HL-60 (cell line): ENCODE measurements around the gene CCDC69.

ENCODE experiments used
- DNase-seq, 2 experiments: peaks; one replicate each; pipeline ENCODE4 v3.0.0-alpha.2; 2010 to 2020; ENCODE audit warnings: low read depth in 1 of 2, low spot score in 1 of 2
- H3K27ac ChIP-seq: fragments of 250-450 bp; sonication (Bioruptor Pico); replicated peaks from 2 replicates; pipeline ENCODE4 v1.5.1; 2020; ENCODE audit warnings: mild to moderate bottlenecking, moderate library complexity
- H3K27me3 ChIP-seq: fragments of 250-450 bp; sonication (Bioruptor Pico); 2 replicates; pipeline ENCODE4 v1.5.1; 2021; ENCODE audit warnings: mild to moderate bottlenecking, moderate library complexity; ENCODE audit not compliant: insufficient read depth, poor library complexity, severe bottlenecking
- H3K4me3 ChIP-seq: replicated peaks from 2 replicates; pipeline ENCODE4 v1.5.1; 2011; ENCODE audit warnings: mild to moderate bottlenecking, control low read depth, low read length; ENCODE audit not compliant: insufficient read depth
- CTCF ChIP-seq: IDR thresholded peaks from one replicate; pipeline ENCODE4 v1.5.1; 2011; ENCODE audit warnings: low read length, control low read depth, inconsistent platforms; ENCODE audit not compliant: insufficient read depth
- GABPA ChIP-seq: IDR thresholded peaks from 2 replicates; pipeline ENCODE4 v1.6.1; 2012; ENCODE audit warnings: low read depth
- POLR2AphosphoS5 ChIP-seq: IDR thresholded peaks from 2 replicates; pipeline ENCODE4 v1.6.1; 2012; ENCODE audit warnings: low read depth
- SPI1 ChIP-seq: IDR thresholded peaks from 2 replicates; pipeline ENCODE4 v1.6.1; 2012; ENCODE audit warnings: low read depth, mild to moderate bottlenecking, borderline replicate concordance
- TF ChIP-seq, protein P1 (sequence below): IDR thresholded peaks from 2 replicates; pipeline ENCODE4 v1.6.1; 2012; ENCODE audit warnings: low read depth; ENCODE audit not compliant: insufficient replicate concordance

Gene CCDC69

DNA sequence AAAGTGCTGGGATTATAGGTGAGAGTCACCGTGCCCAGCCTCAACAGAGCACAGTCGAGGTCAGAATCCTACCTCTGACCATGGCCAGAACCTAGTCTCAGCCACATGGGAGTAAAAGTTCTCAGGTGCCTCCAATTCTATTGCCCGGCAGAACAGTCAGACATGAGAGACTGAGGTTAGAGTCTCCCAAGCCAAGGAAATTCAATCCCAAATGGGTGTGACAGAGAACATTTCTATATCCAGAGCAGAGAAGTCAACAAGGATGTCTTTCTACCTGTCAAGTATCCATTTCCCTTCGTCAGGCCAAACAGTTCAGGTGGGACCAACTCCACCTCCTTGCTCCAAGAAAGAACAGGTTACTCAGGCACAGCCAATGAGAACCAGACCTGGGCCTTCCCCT, 76.9 kb downstream of the CCDC69 start:
- H3K4me3 ChIP-seq = no peak overlapping the region
- TF ChIP-seq SPI1 = no peak
- no peak for TF ChIP-seq CTCF
- TF ChIP-seq GABPA = no peak
- TF ChIP-seq, protein P1, sequence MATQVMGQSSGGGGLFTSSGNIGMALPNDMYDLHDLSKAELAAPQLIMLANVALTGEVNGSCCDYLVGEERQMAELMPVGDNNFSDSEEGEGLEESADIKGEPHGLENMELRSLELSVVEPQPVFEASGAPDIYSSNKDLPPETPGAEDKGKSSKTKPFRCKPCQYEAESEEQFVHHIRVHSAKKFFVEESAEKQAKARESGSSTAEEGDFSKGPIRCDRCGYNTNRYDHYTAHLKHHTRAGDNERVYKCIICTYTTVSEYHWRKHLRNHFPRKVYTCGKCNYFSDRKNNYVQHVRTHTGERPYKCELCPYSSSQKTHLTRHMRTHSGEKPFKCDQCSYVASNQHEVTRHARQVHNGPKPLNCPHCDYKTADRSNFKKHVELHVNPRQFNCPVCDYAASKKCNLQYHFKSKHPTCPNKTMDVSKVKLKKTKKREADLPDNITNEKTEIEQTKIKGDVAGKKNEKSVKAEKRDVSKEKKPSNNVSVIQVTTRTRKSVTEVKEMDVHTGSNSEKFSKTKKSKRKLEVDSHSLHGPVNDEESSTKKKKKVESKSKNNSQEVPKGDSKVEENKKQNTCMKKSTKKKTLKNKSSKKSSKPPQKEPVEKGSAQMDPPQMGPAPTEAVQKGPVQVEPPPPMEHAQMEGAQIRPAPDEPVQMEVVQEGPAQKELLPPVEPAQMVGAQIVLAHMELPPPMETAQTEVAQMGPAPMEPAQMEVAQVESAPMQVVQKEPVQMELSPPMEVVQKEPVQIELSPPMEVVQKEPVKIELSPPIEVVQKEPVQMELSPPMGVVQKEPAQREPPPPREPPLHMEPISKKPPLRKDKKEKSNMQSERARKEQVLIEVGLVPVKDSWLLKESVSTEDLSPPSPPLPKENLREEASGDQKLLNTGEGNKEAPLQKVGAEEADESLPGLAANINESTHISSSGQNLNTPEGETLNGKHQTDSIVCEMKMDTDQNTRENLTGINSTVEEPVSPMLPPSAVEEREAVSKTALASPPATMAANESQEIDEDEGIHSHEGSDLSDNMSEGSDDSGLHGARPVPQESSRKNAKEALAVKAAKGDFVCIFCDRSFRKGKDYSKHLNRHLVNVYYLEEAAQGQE = no peak
- TF ChIP-seq POLR2AphosphoS5 = no peak
- H3K27ac ChIP-seq = no peak overlapping the region
- no peaks in the 10 kb centered on the region for H3K27me3 ChIP-seq
- no peak for DNase-seq

DNA sequence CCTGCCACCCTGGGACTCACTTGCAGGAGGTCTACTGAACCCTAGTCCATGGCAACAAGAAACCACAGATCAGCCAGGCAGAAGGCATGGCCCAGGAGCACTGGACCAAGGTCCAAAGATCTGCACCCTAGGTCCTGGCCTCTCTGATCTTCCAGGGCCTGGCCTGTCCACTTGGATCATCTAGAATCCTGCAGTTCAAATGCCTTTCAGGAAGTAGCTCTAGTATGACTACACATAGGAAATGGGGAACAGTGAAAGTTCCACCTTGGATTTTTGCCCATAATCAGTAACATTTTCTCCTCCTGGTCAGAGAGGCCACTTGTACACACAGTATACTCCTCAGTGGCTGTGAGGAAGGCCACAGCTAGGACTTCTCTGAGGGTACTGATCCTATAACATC, 77.8 kb downstream of the CCDC69 start:
- DNase-seq = no peak
- Histone ChIP-seq H3K27ac (no peak overlapping the region), H3K4me3 (no peak overlapping the region), H3K27me3 (no peaks in the 10 kb centered on the region)
- TF ChIP-seq CTCF (no peak), SPI1 (no peak), POLR2AphosphoS5 (no peak), GABPA (no peak)
- TF ChIP-seq, protein P1 = no peak

- Histone ChIP-seq H3K4me3 (no peak overlapping the region), H3K27me3 (no peaks in the 10 kb centered on the region), H3K27ac (no peak overlapping the region)
- no peak for DNase-seq
- TF ChIP-seq, protein P1 = no peak
- TF ChIP-seq CTCF = no peak
- TF ChIP-seq GABPA = no peak
- TF ChIP-seq POLR2AphosphoS5 = no peak
- TF ChIP-seq SPI1 = no peak
Measured at GRCh38 chr5:151144922-151145321, 79.0 kb downstream of the CCDC69 start.
